SKM-1 treated with dmso at 0.1 percent for 144 hours (cell line): Measurements from ENCODE around the gene SP8.

Experiments
- DNase-seq: peaks from one replicate; lab custom pipeline; 2025; ENCODE audit not compliant: unreplicated experiment; lab: John Stamatoyannopoulos, UW

The SP8 gene

GRCh38 chr7:20776214-20776911 lies 10.3 kb downstream of the SP8 start:
- no peak for DNase-seq

DNA sequence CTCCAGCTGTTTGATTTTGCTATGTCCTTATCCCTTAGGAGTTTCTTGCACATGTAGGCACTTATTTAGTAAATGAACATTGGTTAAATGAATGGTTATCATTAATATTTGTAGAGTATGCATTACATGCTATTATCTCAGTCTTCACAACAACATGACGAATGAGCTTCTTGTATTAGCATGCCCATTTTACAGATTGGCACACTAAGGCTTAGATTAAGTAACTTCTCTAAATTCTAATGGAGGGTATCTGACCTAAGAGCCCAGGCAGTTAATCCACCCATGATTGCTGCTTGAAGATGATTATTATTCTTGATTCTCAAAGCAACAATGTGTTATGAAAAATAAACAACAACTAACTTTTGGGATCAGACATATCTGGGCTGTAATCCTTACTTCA lies 32.7 kb downstream of the SP8 start:
- DNase-seq: no peak

- DNase-seq: no peak
These were observed 36.8 kb downstream of the SP8 start for GRCh38 chr7:20749906-20750305.

- DNase-seq: no peak
These were observed 37.8 kb downstream of the SP8 start for GRCh38 chr7:20748853-20749252.

- no peak for DNase-seq
These were observed 39.7 kb downstream of the SP8 start for GRCh38 chr7:20747001-20747400.

DNA sequence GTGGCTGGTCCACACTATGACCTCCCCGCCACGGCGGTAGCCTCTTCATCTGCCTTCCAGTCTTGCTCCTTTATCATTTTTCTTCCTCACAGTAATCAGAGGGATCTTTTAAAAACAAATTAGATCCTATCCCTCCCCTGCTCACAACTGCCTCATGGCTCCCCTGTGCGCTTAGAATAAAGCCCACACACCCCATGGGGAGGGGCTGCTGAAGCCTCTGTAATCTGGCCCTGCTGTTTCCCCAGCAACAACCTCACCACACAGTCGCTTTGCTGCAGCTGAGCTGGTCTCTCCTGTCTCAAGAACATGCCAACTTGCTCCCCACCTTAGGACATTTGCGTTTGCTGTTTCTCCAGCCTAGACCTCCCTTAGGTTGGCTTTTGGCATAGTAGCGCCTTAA lies 41.0 kb downstream of the SP8 start:
- no peak for DNase-seq

GRCh38 chr7:20744954-20745446 lies 41.7 kb downstream of the SP8 start:
- no peak for DNase-seq

DNA sequence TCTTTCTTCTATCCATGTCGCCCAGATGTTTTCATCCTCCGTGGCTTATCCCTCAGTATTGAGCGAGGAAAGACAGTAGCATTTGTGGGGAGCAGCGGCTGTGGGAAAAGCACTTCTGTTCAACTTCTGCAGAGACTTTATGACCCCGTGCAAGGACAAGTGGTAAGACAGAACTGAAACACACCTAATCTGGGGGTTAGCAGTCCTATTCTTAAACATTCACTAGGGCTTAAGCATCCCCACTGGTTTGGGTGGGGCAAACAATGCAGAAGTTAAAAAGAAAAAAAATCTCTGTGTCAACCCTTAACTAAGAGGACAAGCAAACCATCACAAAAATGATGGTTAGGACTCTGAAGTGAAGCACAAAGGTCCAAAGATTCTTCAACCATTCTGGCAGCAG lies 43.8 kb downstream of the SP8 start:
- no peak for DNase-seq

DNA sequence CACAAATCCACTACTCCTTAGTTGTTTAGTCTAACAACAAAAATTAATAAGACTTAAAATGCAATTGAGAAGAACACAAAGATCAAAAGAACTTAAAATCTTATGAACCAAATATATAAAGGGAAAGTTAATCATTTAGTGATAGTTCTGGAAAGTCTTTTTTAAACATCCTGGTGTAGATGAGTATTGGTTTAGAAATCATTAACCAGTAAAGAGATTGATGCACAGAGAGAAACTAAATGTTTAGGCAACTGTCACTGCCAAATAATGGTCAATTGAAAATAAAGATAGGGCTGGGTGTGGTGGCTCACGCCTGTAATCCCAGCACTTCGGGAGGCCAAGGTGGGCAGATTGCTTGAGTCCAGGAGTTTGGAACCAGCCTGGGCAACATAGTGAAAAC lies 44.9 kb downstream of the SP8 start:
- DNase-seq: no peak

GRCh38 chr7:20738518-20739481 lies 47.9 kb downstream of the SP8 start:
- DNase-seq: no peak

- no peak for DNase-seq
These were observed 48.7 kb downstream of the SP8 start for GRCh38 chr7:20737840-20738448.

- no peak for DNase-seq
These were observed 51.2 kb downstream of the SP8 start for GRCh38 chr7:20735346-20736065.
